ENCODE measurements around the gene GNG14.
A peak's percentile ranks its signal among the peaks of the same experiment; 100 is the strongest.
"Not testable (repeated sequence)": the region's sequence is repeated elsewhere in the genome, so short reads cannot be mapped to it uniquely, and the experiment has no call there.

Gene GNG14

DNA sequence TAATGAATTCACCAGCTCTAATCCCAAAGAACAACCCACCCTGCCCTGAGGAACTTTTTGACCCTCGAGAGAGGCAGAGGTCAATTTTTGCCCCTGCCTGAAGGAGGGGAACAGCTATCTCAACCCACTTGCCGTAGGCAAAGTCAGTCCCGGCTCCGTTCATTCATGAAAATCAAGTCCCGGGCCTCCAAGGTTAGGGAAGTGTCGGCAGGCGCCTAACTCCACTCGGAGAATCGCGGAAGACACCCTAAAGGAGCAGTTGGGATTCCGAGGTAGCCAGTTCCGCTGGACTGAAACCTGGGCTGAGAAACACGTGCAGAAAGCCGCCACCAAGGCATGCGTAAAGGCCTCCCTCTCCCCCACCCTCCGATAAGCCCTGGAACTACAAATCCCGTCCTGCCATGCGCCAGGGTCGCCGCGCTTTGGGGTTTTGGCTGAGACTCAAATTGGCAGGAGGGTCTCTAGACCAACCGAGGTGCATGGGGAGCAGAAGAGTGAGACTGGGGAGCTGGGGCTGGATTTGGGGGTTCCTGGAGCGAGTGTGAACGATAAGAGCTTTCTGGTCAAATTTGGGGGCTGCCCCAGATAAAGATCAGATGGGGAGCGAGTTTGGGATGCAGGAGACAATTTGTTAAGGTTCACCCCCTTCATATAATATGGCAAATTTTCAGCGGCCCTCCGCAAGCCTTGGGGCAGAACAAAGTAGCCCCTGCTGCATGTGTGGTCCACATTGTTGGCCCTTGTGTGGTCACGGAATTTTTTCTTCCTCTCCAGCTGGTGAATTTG is 36.0 kb downstream of the GNG14 start, which contains the start of gene TNPO2:
Gene TNPO2, minus strand, starts transcription at position 292 of the 786 bp plus-strand sequence. CDS start 2,955 bp downstream, outside the sequence.
- DNase-seq (ENCODE audit: low read depth): no peak

DNA sequence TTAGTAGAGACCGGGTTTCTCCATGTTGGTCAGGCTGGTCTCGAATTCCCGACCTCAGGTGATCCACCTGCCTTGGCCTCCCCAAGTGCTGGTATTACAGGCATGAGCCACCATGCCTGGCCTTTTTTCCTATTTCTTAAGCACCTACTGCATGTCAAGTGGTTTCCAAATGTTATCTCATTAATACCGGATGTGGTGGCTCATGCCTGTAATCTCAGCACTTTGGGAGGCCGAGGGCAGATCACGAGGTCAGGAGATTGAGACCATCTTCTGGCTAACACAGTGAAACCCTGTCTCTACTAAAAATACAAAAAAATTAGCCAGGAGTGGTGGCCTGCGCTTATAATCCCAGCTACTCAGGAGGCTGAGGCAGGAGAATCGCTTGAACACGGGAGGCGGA is 37.8 kb downstream of the GNG14 start:
- not testable (repeated sequence) for DNase-seq (ENCODE audit: low read depth)

DNA sequence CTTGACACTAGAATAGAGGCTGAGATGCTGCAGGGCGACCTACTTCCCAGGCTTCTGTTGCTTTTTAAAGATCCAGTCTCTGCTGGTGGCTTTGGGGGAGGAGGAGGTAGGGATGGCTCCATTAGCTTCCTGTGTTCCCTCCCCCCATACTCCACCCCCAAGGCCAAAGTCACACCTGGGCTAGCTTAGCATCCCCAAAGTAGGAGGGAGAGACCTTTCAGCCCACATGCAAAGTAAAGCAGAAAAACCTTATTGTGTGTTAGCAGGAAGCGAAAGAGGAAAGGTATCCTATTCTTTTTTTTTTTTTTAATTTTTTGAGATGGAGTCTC is 39.2 kb downstream of the GNG14 start:
- DNase-seq (ENCODE audit: low read depth): no peak

DNA sequence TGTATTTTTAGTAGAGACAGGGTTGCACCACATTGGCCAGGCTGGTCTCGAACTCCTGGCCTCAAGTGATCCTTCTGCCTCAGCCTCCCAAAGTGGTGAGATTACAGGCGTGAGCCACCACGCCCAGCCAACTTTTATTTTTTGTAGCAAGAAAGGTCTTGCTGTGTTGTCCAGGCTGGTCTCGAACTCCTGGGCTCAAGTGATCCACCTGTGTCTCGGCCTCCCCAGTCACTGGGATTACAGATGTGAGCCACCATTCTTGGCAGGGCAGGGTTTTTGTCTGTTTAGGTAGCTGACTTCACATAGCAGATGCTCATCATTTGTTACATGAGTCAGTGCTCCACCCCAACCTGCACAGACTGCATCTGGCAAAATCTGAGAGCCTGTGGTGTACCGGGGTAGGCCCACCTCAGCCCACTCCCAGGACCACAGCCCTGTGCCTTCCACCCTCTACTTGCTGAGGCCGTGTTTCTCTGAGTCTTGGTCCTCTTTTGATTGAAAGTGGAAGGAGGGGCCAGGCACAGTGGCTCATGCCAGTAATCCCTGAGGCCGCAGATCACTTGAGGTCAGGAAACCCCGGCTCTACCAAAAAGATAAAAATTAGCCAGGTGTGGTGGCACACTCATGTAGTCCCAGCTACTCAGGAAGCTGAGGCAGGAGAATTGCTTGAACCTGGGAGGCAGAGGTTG is 40.1 kb downstream of the GNG14 start:
- DNase-seq (ENCODE audit: low read depth): no peak

DNA sequence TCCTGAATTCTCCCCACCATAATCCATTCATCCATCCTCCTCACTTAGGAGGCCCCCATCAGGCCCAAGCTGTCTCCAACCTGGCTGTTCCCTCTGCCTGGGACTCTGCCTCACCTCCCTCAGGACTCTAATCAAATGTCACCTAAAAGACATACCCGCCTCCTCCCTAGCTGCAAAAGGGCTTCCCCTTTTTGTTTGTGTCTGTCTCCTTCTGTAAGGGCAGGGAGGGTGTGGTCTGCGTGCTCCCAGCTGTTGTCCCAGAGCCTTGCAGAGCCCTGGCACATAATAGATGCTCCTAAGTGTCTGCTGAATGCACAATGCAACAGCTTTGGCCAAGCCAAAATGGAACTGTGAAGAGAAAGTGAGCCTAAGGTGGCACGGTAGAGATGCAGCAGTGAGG is 42.3 kb downstream of the GNG14 start:
- DNase-seq (ENCODE audit: low read depth): no peak

DNA sequence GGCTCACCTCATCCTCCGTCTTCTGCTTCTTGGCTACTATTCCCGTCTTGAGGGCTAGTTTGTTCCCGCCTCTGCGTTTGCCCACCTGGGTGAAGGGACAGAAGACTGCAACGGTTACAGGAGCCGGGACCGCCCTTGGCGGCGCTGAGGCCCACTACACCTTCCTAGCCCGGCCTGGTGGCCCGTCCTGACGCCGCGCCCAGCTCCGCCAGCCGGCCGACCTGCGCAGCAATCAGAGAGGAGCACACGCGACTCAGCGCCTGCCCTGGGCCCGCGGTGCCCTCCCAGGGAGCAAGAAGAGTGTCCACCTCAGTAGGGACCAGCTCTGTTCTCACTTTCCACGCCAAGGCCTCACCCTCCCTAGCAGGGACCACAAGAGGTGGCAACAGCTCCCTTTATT is 43.5 kb downstream of the GNG14 start:
- no peak for DNase-seq (ENCODE audit: low read depth)

DNA sequence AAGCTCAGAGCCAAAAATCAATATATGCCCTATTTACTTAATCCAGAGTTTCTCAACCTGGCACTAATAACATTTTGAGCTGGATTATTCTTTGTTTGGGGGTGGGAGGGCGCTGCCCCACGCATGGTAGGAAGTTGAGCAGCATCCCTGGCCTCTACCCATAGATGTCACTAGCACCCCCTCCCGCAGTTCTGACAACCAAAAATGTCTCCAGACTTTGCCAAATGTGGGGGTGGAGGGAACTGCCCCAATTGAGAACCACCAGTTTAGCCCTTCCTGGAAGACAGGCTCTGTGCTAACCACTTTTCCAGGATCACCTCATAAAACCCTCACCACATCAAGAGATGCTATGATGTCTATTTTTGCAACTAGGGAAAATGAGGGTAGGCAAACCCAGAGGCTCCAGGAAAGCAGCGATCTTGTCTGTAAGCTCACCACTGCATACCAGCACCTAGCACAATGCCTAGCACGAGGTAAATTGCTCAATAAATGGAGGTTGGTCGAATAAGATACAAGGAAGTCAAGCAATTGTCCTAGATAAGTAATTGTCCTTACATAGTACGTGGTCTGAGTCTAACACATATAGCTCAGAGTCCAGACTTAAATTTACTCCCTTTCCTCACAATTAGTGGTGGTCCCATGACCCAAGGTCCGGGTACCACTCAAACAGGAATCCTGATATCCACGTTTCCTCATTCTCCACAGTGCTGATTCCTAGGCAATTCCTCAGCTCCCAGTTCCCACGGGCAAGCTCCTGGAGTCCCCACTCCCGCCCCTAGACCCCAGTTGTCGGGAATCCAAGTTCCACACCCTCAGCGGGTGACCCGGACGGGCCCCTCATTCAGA is 45.8 kb downstream of the GNG14 start:
- no peak for DNase-seq (ENCODE audit: low read depth)

DNA sequence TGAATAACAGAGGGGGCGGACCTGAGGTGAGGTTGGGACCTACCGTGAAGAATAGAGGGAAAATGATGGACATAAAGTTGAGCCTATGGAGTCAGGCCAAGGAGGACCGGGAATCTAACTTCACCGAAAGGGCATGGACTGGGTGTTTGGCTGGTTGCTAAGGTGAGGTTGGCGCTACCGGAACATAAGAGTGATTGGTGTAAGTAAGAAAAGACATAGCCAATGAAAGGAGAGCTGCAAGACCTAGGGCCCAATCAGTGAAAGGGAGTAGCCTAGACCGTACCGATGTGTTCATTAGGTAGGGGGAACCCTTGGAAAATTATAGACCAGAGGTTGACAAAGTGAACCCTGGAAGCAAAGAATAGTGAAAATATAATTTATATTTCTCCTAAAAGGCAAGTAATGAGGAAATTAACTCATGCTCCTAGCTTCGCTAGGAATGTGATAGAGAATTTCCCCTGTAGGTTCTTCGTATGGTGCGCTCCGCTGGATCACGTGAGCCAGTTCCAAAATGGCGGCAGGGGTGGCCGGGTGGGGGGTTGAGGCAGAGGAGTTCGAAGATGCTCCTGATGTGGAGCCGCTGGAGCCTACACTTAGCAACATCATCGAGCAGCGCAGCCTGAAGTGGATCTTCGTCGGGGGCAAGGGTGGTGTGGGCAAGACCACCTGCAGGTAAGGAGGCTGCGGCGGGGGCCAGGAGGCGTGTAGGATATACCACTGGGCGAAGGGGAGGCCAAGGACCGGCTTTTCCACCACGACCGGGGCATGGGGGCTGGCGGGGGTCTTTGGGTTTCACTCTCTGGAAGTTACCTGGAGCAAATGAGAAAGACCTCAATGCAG is 49.4 kb downstream of the GNG14 start, which contains the start of gene GET3:
Gene GET3, plus strand, starts transcription at position 503 of the 840 bp plus-strand sequence. Its CDS starts 9 bp downstream, at position 512.
- peak; percentile 98 for DNase-seq (ENCODE audit: low read depth)

DNA sequence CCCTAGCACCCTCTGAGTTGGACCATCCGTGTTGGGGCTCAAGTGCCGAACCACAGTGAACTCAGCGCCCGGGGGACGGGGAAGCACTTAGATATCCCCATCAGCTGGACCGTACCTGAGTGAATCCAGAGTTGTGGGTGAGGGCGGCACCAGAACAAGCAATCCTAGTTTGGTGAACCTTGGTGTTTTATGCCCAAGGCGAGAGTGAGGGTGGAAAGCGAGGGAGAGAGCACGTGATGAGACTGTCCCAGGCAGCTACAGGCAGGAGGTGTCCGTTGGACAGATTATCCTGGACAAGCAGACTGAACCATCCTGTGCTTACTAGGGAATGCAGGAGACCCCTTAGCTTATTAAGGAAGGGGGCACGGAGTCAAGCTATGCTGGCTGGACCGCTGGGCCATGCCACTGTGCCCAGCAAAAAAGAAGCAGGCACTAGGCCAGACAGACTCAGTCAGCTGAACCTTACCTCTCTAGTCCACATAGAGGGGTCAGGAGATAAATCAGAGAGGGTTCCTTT is 50.1 kb downstream of the GNG14 start:
- no peak for DNase-seq (ENCODE audit: low read depth)

All from HS-5 (cell line).